HEK293 (cell line): ENCODE data around the gene VMO1.

Experiments
- CTCF ChIA-PET: fragments of 350-600 bp; formaldehyde crosslinking; extraction: SDS; loops from one replicate; lab custom pipeline; 2021; ENCODE audit warnings: antibody characterized with exemption; lab: Yijun Ruan, JAX
- POLR2A ChIA-PET: fragments of 300-600 bp; formaldehyde crosslinking; extraction: SDS; loops from one replicate; lab custom pipeline; 2020; ENCODE audit warnings: antibody characterized with exemption, inconsistent platforms; lab: Yijun Ruan, JAX
- H3K27ac ChIP-seq: fragments of 200-500 bp; sonication (Bioruptor generic); 2 replicates; pipeline ENCODE4 v1.5.1; 2014; ENCODE audit warnings: low read depth, low read length, control low read depth, inconsistent platforms; ENCODE audit errors: extremely low read depth
- H3K36me3 ChIP-seq, 2 experiments: fragments of 200-500 bp in 1 of 2; sonication (Bioruptor generic) in 1 of 2; 1 replicate in 1 of 2; 2 replicates in 1 of 2; pipeline ENCODE4 v1.5.1; 2014 to 2017; ENCODE audit warnings: inconsistent platforms in 2 of 2, low read length in 2 of 2; ENCODE audit not compliant: control insufficient read depth in 2 of 2, insufficient read depth in 1 of 2
- H3K4me1 ChIP-seq: fragments of 200-500 bp; sonication (Bioruptor generic); 2 replicates; pipeline ENCODE4 v1.5.1; 2014; ENCODE audit warnings: mild to moderate bottlenecking, low read length, inconsistent platforms; ENCODE audit not compliant: control insufficient read depth, insufficient read depth
- H3K4me3 ChIP-seq: 2 replicates; pipeline ENCODE4 v1.5.1; 2011; ENCODE audit warnings: low read depth, mild to moderate bottlenecking, control low read depth, low read length, moderate library complexity
- H3K9me3 ChIP-seq: fragments of 200-500 bp; sonication (Bioruptor generic); 2 replicates; pipeline ENCODE4 v1.5.1; 2014; ENCODE audit warnings: low read depth, low read length, inconsistent platforms; ENCODE audit not compliant: control insufficient read depth, insufficient read depth
- KLF9 ChIP-seq: fragments of 450-650 bp; formaldehyde crosslinking; IDR thresholded peaks from 2 replicates; pipeline ENCODE4 v1.5.1; 2016; ENCODE audit warnings: missing biosample characterization, missing genetic modification characterization, low read depth
- PRDM1 ChIP-seq: fragments of 450-650 bp; formaldehyde crosslinking; IDR thresholded peaks from 2 replicates; pipeline ENCODE4; 2016; ENCODE audit warnings: missing biosample characterization, missing genetic modification characterization
- TRIM28 ChIP-seq: IDR thresholded peaks from 2 replicates; pipeline ENCODE4 v1.6.1; 2011; ENCODE audit warnings: low read length, control low read depth, borderline replicate concordance
- WT1 ChIP-seq: fragments of 450-650 bp; formaldehyde crosslinking; IDR thresholded peaks from 2 replicates; pipeline ENCODE4 v1.5.1; 2016; ENCODE audit warnings: missing biosample characterization, missing genetic modification characterization
- ZEB2 ChIP-seq: fragments of 450-650 bp; formaldehyde crosslinking; IDR thresholded peaks from 2 replicates; pipeline ENCODE4 v1.5.1; 2016; ENCODE audit warnings: missing biosample characterization, missing genetic modification characterization
- ZNF10 ChIP-seq: fragments of 450-650 bp; formaldehyde crosslinking; IDR thresholded peaks from 2 replicates; pipeline ENCODE4 v1.5.1; 2017; ENCODE audit warnings: missing biosample characterization, missing genetic modification characterization
- ZNF24 ChIP-seq: fragments of 450-650 bp; formaldehyde crosslinking; IDR thresholded peaks from 2 replicates; pipeline ENCODE4 v1.5.1; 2016; ENCODE audit warnings: missing biosample characterization, missing genetic modification characterization
- ZNF274 ChIP-seq, 2 experiments: fragments of 200-500 bp in 1 of 2; fragments of 450-650 bp in 1 of 2; sonication (Bioruptor generic) in 1 of 2; formaldehyde crosslinking in 1 of 2; IDR thresholded peaks; 2 replicates each; pipeline versions ENCODE4 v1.5.1 to v1.6.1; 2014 to 2016; ENCODE audit warnings: borderline replicate concordance in 1 of 2, inconsistent platforms in 1 of 2, low read length in 1 of 2, missing biosample characterization in 1 of 2, missing genetic modification characterization in 1 of 2
- ZNF416 ChIP-seq: fragments of 450-650 bp; formaldehyde crosslinking; IDR thresholded peaks from 2 replicates; pipeline ENCODE4 v1.5.1; 2016; ENCODE audit warnings: missing biosample characterization, missing genetic modification characterization
- ZNF423 ChIP-seq: fragments of 450-650 bp; formaldehyde crosslinking; IDR thresholded peaks from 2 replicates; pipeline ENCODE4 v1.5.1; 2016; ENCODE audit warnings: missing biosample characterization, missing genetic modification characterization
- ZNF561 ChIP-seq: fragments of 450-650 bp; IDR thresholded peaks from 2 replicates; pipeline ENCODE4 v1.5.1; 2018; ENCODE audit warnings: missing biosample characterization, missing genetic modification characterization, borderline replicate concordance
- ZNF777 ChIP-seq: fragments of 450-650 bp; formaldehyde crosslinking; IDR thresholded peaks from 2 replicates; pipeline ENCODE4 v1.5.1; 2017; ENCODE audit warnings: missing biosample characterization, missing genetic modification characterization, borderline replicate concordance
- ZNF791 ChIP-seq: fragments of 450-650 bp; formaldehyde crosslinking; IDR thresholded peaks from 2 replicates; pipeline ENCODE4 v1.5.1; 2016; ENCODE audit warnings: missing biosample characterization, missing genetic modification characterization
- TF ChIP-seq, protein P1 (sequence below): fragments of 450-650 bp; formaldehyde crosslinking; IDR thresholded peaks from 2 replicates; pipeline ENCODE4 v1.5.1; 2017; ENCODE audit warnings: missing biosample characterization, missing genetic modification characterization

The VMO1 gene

DNA sequence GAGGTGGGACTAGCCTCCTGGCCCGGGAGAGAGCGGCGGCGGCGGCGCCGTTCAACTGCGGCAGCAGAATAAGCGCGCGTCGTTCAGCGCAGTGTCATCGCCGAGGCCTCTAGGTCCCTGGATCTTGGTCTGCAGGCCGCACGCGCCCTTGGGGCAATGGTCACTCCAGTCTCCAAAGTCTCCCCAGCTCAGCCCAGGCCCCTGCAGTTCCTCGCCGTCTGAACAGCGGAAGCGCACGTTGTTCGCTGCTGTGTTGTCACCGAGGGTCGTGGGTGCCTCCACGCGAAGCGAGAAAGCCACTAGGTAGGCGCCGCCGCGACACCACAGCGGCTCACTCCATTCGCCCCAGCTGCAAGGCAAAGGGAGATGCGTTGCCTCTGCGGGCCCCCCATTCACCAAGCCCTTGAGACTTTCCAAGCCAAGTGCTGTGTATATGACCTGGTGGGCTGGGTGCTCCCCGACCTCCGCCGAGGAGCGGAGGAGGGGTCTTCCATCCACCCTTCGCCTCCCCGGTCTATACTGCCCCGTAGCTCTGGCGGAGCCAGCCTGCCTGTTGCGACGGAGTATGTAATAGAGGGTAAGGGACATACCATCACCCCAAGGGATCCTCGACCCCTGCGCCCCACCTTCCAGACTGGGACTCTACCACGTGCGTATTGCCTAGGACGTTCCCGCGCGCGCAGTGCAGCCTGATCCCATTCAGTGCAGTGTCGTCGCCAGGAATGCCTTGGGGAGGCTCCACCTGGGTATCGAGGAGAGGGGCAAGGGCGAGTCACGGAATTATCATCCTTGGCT is 656 bp downstream of the VMO1 start:
- peaks cover 4% of the 10 kb centered on the region for H3K4me1 ChIP-seq
- TF ChIP-seq ZNF423 (tag by site-specific recombination) (no peak), ZNF10 (tag by site-specific recombination) (no peak)
- TF ChIP-seq, all 188 proteins: peak for 0
- H3K9me3 ChIP-seq: no peaks in the 10 kb centered on the region
- POLR2A ChIA-PET: no interaction called here
- CTCF ChIA-PET: interaction anchor here (0.5 to 1.2 kb wide), 3 partner anchors 22 to 395 kb away, joined by 3 read pairs; partner anchors contain the start of gene PLD2
- H3K36me3 ChIP-seq: no peaks in the 10 kb centered on the region
- no peak overlapping the region for H3K27ac ChIP-seq
- no peak overlapping the region for H3K4me3 ChIP-seq

DNA sequence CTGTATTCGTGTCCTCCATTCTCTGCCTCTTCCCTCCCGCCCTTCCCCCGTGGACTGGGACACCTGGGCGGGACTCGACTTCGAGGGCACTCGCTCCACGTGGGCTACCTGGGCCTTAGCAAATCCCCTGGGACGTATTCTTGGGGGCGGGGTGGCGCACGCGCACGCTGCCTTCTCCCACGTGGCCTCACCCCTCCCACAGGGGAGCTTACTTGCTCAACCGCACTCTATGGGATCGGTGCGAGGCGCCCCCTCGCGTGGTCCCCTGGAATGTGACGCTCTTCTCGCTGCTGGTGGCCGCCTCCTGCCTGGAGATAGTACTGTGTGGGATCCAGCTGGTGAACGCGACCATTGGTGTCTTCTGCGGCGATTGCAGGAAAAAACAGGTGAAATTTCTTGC is 3.5 kb downstream of the VMO1 start:
- TF ChIP-seq PRDM1 (tag by site-specific recombination) (no peak), ZNF791 (tag by site-specific recombination) (no peak), ZEB2 (no peak), KLF9 (tag by site-specific recombination) (no peak), ZNF561 (tag by site-specific recombination) (no peak), WT1 (no peak), TRIM28 (no peak)
- TF ChIP-seq, protein P1, sequence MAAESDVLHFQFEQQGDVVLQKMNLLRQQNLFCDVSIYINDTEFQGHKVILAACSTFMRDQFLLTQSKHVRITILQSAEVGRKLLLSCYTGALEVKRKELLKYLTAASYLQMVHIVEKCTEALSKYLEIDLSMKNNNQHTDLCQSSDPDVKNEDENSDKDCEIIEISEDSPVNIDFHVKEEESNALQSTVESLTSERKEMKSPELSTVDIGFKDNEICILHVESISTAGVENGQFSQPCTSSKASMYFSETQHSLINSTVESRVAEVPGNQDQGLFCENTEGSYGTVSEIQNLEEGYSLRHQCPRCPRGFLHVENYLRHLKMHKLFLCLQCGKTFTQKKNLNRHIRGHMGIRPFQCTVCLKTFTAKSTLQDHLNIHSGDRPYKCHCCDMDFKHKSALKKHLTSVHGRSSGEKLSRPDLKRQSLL (tag by site-specific recombination): no peak
- Histone ChIP-seq H3K4me1 (no peaks in the 10 kb centered on the region), H3K9me3 (no peaks in the 10 kb centered on the region), H3K4me3 (no peak overlapping the region), H3K27ac (no peak overlapping the region), H3K36me3 (no peaks in the 10 kb centered on the region)
- POLR2A ChIA-PET: no interaction called here
- CTCF ChIA-PET: interaction anchor here (0.6 to 1.7 kb wide), 6 partner anchors 11 to 216 kb away, joined by 3 to 5 read pairs (median 4); partner anchors contain the start of genes MED11 and TM4SF5

GRCh38 chr17:4780325-4780955 is 5.7 kb downstream of the VMO1 start:
- POLR2A ChIA-PET: interaction anchor here (3.1 kb wide), 1 partner anchor 9 kb away, joined by 23 read pairs; the partner anchor contains the start of gene GLTPD2
- Histone ChIP-seq H3K4me1 (no peaks in the 10 kb centered on the region), H3K9me3 (no peaks in the 10 kb centered on the region), H3K27ac (no peak overlapping the region), H3K4me3 (no peak overlapping the region), H3K36me3 (no peaks in the 10 kb centered on the region)
- CTCF ChIA-PET: interaction anchor here (0.7 to 5.4 kb wide), 4 partner anchors 9 to 210 kb away, joined by 3 to 37 read pairs (median 4); partner anchors contain the start of gene GLTPD2
- TF ChIP-seq ZNF24 (tag by site-specific recombination) (no peak), ZNF777 (tag by site-specific recombination) (no peak), ZEB2 (no peak), ZNF274 (IDR thresholded peaks at IDR 0.05; ENCODE audit: low read length) (no peak), ZNF274 (tag by site-specific recombination; IDR thresholded peaks at IDR 0.05; ENCODE audit: borderline replicate concordance) (no peak), ZNF416 (no peak)
